ENCODE data around the gene IL1RL2.
A peak's percentile ranks its signal among the peaks of the same experiment; 100 is the strongest.

The IL1RL2 gene

DNA sequence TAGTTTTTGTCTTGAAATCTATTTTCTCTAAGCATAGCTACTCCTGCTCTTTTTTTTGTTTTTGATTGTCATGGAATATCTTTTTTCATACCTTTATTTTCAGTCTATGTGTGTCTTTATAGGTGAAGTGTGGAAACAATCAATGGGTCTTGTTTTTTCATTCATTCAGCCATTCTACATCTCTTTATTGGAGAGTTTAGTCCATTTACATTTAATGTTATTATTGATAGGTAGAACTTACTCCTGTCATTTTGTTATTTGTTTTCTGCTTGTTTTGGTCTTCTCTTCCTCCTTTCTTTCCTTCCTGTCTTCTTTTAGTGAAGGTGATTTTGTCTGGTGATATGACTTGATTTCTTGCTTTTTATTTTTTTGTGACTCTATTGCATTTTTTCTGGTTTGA is 17.8 kb downstream of the IL1RL2 start:
- H3K27ac ChIP-seq (ENCODE audit: low read depth, low read length) = no peak overlapping the region
- H3K9ac ChIP-seq (ENCODE audit: low read length) = no peak overlapping the region
- H3K36me3 ChIP-seq (ENCODE audit: insufficient read depth, low read length) = no peaks in the 10 kb centered on the region
- no peak overlapping the region for H3K4me3 ChIP-seq (ENCODE audit: low read depth in 1 of 2, low read length in 2 of 2)
- H3K4me1 ChIP-seq (ENCODE audit: insufficient read depth, low read length) = no peaks in the 10 kb centered on the region
- no peaks in the 10 kb centered on the region for H3K9me3 ChIP-seq (ENCODE audit: low read length)
- H3K27me3 ChIP-seq (ENCODE audit: control insufficient read depth in 1 of 2, insufficient read depth in 2 of 2, low read length in 2 of 2) = no peaks in the 10 kb centered on the region

- no peak overlapping the region for H3K27ac ChIP-seq (ENCODE audit: low read depth, low read length)
- H3K4me3 ChIP-seq (ENCODE audit: low read depth in 1 of 2, low read length in 2 of 2) = no peak overlapping the region
- H3K27me3 ChIP-seq (ENCODE audit: control insufficient read depth in 1 of 2, insufficient read depth in 2 of 2, low read length in 2 of 2) = no peaks in the 10 kb centered on the region
- no peaks in the 10 kb centered on the region for H3K36me3 ChIP-seq (ENCODE audit: insufficient read depth, low read length)
- no peak overlapping the region for H3K9ac ChIP-seq (ENCODE audit: low read length)
- no peaks in the 10 kb centered on the region for H3K9me3 ChIP-seq (ENCODE audit: low read length)
- no peaks in the 10 kb centered on the region for H3K4me1 ChIP-seq (ENCODE audit: insufficient read depth, low read length)
Observed at GRCh38 chr2:102206666-102207341, 20.0 kb downstream of the IL1RL2 start.

- no peaks in the 10 kb centered on the region for H3K9me3 ChIP-seq (ENCODE audit: low read length)
- no peak overlapping the region for H3K27ac ChIP-seq (ENCODE audit: low read depth, low read length)
- H3K36me3 ChIP-seq (ENCODE audit: insufficient read depth, low read length) = no peaks in the 10 kb centered on the region
- no peak overlapping the region for H3K4me3 ChIP-seq (ENCODE audit: low read depth in 1 of 2, low read length in 2 of 2)
- no peak overlapping the region for H3K9ac ChIP-seq (ENCODE audit: low read length)
- H3K27me3 ChIP-seq (ENCODE audit: control insufficient read depth in 1 of 2, insufficient read depth in 2 of 2, low read length in 2 of 2) = no peaks in the 10 kb centered on the region
- no peaks in the 10 kb centered on the region for H3K4me1 ChIP-seq (ENCODE audit: insufficient read depth, low read length)
Observed at GRCh38 chr2:102208774-102209173, 22.0 kb downstream of the IL1RL2 start.

DNA sequence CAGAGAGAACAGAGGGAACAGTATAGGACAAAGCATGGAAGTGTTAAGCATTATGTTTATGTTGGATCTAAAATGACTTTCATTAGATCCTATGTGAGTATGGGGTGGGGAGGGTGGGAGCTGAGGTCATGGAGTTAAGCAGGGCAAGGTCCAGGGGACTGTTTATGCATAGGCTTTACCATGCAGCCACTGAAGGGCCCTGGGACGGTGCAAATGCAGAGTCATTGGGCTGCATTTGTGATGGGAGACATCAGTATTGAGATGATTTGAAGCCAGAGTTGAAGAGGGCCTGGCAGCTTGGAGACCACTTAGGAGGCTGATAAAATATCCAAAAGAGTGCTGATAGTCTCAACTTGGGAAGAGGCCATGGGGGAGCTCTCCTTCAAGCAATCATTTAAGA is 22.7 kb downstream of the IL1RL2 start:
- no peak overlapping the region for H3K4me3 ChIP-seq (ENCODE audit: low read depth in 1 of 2, low read length in 2 of 2)
- no peak overlapping the region for H3K9ac ChIP-seq (ENCODE audit: low read length)
- no peaks in the 10 kb centered on the region for H3K9me3 ChIP-seq (ENCODE audit: low read length)
- H3K27me3 ChIP-seq (ENCODE audit: control insufficient read depth in 1 of 2, insufficient read depth in 2 of 2, low read length in 2 of 2) = no peaks in the 10 kb centered on the region
- no peak overlapping the region for H3K27ac ChIP-seq (ENCODE audit: low read depth, low read length)
- H3K36me3 ChIP-seq (ENCODE audit: insufficient read depth, low read length) = no peaks in the 10 kb centered on the region
- H3K4me1 ChIP-seq (ENCODE audit: insufficient read depth, low read length) = no peaks in the 10 kb centered on the region

DNA sequence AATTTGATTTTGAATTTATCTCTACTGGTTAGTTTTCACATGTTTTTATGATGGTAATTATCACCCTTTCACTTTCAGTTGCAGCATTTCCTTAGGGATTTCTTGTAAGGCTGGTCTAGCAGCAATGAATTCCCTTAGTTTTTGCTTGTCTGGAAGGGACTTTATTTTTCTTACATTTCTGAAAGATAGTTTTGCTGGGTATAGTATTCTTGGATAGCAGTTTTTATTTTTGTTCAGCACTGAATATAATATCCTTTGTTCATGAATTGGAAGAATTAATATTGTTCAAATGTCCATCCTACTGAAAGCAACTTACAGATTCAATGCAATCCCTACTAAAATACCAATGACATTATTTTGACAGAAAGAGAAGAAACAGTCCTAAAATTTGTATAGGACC is 30.2 kb downstream of the IL1RL2 start:
- Histone ChIP-seq H3K27me3 (ENCODE audit: control insufficient read depth in 1 of 2, insufficient read depth in 2 of 2, low read length in 2 of 2) (no peaks in the 10 kb centered on the region), H3K9ac (ENCODE audit: low read length) (no peak overlapping the region), H3K4me3 (ENCODE audit: low read depth in 1 of 2, low read length in 2 of 2) (no peak overlapping the region), H3K4me1 (ENCODE audit: insufficient read depth, low read length) (no peaks in the 10 kb centered on the region), H3K27ac (ENCODE audit: low read depth, low read length) (no peak overlapping the region), H3K36me3 (ENCODE audit: insufficient read depth, low read length) (no peaks in the 10 kb centered on the region), H3K9me3 (ENCODE audit: low read length) (no peaks in the 10 kb centered on the region)

- no peaks in the 10 kb centered on the region for H3K27me3 ChIP-seq (ENCODE audit: control insufficient read depth in 1 of 2, insufficient read depth in 2 of 2, low read length in 2 of 2)
- peaks cover 26% of the 10 kb centered on the region for H3K4me1 ChIP-seq (ENCODE audit: insufficient read depth, low read length)
- H3K9me3 ChIP-seq (ENCODE audit: low read length) = no peaks in the 10 kb centered on the region
- no peak overlapping the region for H3K4me3 ChIP-seq (ENCODE audit: low read depth in 1 of 2, low read length in 2 of 2)
- no peak overlapping the region for H3K9ac ChIP-seq (ENCODE audit: low read length)
- no peak overlapping the region for H3K27ac ChIP-seq (ENCODE audit: low read depth, low read length)
- no peaks in the 10 kb centered on the region for H3K36me3 ChIP-seq (ENCODE audit: insufficient read depth, low read length)
Observed at GRCh38 chr2:102224824-102225739, 38.3 kb downstream of the IL1RL2 start.

DNA sequence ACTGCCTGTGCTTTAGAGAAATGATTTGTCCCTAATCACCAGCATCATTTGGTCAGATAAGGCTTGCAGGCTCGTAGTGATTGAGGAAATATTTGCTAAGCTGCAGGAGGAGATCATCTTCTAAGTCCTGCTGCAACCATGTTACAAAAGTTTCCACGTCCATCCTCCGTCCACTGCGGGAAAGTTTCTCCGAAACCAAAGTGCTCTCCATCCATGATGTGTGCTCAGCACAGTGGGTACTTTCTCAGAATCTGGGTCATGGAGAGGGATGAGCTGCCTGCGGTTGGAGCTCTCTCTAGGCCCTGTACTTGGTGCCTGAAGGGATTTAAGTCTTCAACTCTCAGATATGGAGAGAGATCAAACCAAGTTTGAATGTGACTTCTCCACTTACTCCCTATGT is 39.3 kb downstream of the IL1RL2 start:
- Histone ChIP-seq H3K4me1 (ENCODE audit: insufficient read depth, low read length) (peaks cover 26% of the 10 kb centered on the region), H3K4me3 (ENCODE audit: low read depth in 1 of 2, low read length in 2 of 2) (no peak overlapping the region), H3K9me3 (ENCODE audit: low read length) (no peaks in the 10 kb centered on the region), H3K9ac (ENCODE audit: low read length) (no peak overlapping the region), H3K27ac (ENCODE audit: low read depth, low read length) (peak overlapping the region; percentile 72), H3K27me3 (ENCODE audit: control insufficient read depth in 1 of 2, insufficient read depth in 2 of 2, low read length in 2 of 2) (no peaks in the 10 kb centered on the region), H3K36me3 (ENCODE audit: insufficient read depth, low read length) (no peaks in the 10 kb centered on the region)

DNA sequence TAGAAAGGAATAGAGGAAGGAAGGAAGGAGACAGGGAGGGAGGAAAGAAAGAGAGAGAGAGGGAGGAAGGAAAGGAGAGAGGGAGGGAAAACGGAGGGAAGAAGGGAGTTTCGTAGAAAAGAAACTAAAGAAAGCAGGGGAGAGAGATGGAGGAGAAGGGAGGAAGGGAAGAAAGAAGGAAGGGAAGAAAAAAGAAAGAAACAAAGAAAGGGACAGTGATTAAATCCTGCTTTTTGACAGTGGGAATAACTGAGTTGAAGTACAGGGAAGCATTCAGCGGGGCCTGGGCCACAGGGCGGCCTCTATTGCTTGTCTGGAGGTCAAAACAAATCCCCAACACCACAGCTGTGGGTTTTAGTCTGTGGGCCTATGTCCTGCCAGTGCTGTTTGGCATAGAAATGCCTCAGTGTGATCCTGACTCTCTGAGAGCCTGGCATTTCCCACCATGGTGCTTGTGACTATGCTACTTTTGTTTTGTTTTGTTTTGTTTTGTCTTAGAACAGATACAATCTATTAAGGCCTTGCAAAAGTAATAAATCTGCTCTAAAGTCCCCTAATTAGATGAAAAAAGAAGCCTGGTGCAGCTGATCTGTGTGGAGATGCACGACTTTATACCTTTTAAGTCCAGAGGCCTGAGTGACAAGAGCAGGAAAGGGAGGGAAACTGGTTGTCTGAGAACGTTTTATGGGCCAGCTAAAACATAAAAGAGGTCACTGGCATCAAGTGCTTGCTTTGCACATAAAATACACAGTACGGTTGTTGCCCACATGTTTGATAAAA is 40.0 kb downstream of the IL1RL2 start:
- H3K27me3 ChIP-seq (ENCODE audit: control insufficient read depth in 1 of 2, insufficient read depth in 2 of 2, low read length in 2 of 2) = no peaks in the 10 kb centered on the region
- peaks cover 26% of the 10 kb centered on the region for H3K4me1 ChIP-seq (ENCODE audit: insufficient read depth, low read length)
- H3K27ac ChIP-seq (ENCODE audit: low read depth, low read length) = peak overlapping the region; percentile 72
- no peak overlapping the region for H3K9ac ChIP-seq (ENCODE audit: low read length)
- H3K4me3 ChIP-seq (ENCODE audit: low read depth in 1 of 2, low read length in 2 of 2) = peak overlapping the region in 1 of 2 donors; percentile 28
- H3K9me3 ChIP-seq (ENCODE audit: low read length) = no peaks in the 10 kb centered on the region
- H3K36me3 ChIP-seq (ENCODE audit: insufficient read depth, low read length) = no peaks in the 10 kb centered on the region

- H3K36me3 ChIP-seq (ENCODE audit: insufficient read depth, low read length) = no peaks in the 10 kb centered on the region
- no peak overlapping the region for H3K4me3 ChIP-seq (ENCODE audit: low read depth in 1 of 2, low read length in 2 of 2)
- H3K27ac ChIP-seq (ENCODE audit: low read depth, low read length) = no peak overlapping the region
- H3K27me3 ChIP-seq (ENCODE audit: control insufficient read depth in 1 of 2, insufficient read depth in 2 of 2, low read length in 2 of 2) = no peaks in the 10 kb centered on the region
- H3K9me3 ChIP-seq (ENCODE audit: low read length) = no peaks in the 10 kb centered on the region
- peaks cover 26% of the 10 kb centered on the region for H3K4me1 ChIP-seq (ENCODE audit: insufficient read depth, low read length)
- no peak overlapping the region for H3K9ac ChIP-seq (ENCODE audit: low read length)
Observed at GRCh38 chr2:102229141-102229769, 42.4 kb downstream of the IL1RL2 start.

GRCh38 chr2:102230410-102230909 is 43.6 kb downstream of the IL1RL2 start:
- no peak overlapping the region for H3K9ac ChIP-seq (ENCODE audit: low read length)
- H3K4me3 ChIP-seq (ENCODE audit: low read depth in 1 of 2, low read length in 2 of 2) = no peak overlapping the region
- H3K27ac ChIP-seq (ENCODE audit: low read depth, low read length) = no peak overlapping the region
- no peaks in the 10 kb centered on the region for H3K9me3 ChIP-seq (ENCODE audit: low read length)
- peaks cover 26% of the 10 kb centered on the region for H3K4me1 ChIP-seq (ENCODE audit: insufficient read depth, low read length)
- no peaks in the 10 kb centered on the region for H3K36me3 ChIP-seq (ENCODE audit: insufficient read depth, low read length)
- H3K27me3 ChIP-seq (ENCODE audit: control insufficient read depth in 1 of 2, insufficient read depth in 2 of 2, low read length in 2 of 2) = no peaks in the 10 kb centered on the region

Measured in muscle layer of colon (tissue), 2 donors.